Islet of Langerhans (tissue), 1 donor: Measurements from ENCODE around the gene HSD17B2.

Experiments
- FAIRE-seq: peaks from one replicate; lab custom pipeline; 2011; peaks lifted over from hg19 to GRCh38; lab: Jason Lieb, UNC

HSD17B2 gene

GRCh38 chr16:82019535-82019934, 15.5 kb upstream of the HSD17B2 start:
- FAIRE-seq = no peak

DNA sequence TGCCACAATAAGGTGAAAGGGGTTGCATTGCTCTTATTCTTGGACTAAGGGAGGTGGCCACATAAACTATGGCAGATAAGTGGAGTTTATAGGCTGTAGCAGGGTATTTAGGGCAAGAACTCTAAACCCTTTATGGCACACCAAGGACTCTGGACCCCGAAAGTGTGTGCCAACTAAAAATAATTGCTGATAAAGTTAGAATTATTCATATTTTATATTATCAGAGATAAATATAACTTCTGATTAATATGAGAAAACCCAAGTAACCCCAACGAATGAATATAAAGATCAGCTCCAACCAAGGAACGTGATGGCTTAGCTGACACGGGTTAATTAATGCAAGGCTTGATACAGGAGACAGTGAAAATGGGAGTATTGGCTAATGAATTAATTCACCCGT, 15.0 kb upstream of the HSD17B2 start:
- FAIRE-seq = no peak

DNA sequence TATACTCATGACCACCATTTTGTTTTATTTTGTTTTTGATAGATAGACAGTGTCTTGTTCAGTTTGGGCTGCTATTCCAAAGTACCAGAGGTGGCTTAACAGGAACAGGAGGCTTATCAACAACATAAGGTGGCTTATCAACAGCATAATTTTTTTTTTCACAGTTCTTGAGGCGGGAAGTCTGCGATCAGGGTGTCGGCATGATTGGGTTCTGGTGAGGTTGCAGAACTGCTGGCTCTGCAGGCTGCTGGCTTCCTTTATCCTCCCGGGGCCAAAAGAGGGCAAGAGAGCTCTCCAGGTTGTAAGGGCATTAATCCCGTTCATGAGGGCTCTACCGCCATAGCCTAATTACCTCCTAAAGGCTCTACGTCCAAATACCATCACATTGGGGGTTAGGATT, 11.8 kb upstream of the HSD17B2 start:
- no peak for FAIRE-seq

GRCh38 chr16:82024316-82024715, 10.7 kb upstream of the HSD17B2 start:
- no peak for FAIRE-seq

GRCh38 chr16:82024883-82025282, 10.2 kb upstream of the HSD17B2 start:
- FAIRE-seq = no peak

DNA sequence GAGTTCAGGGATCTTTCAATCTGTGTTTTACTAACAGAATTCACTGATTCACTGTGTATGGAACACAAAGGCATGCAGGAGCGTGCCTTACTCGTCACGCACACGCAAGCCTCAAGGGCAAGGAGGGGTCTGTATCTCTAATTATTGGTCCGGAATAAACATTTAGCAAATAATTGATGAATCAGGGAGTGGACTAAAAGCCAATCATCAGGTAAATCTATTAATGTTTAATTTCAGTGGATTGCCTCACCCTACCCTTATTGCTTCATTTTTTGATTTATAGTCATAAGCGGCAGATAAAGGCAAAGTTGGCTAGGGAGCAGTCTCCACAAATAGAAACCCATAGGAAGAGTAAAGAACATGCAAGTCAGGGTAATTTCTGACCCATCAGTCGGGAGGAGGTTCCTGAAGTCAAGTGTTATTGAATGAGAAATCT, 7.4 kb upstream of the HSD17B2 start:
- FAIRE-seq = no peak

- FAIRE-seq = no peak
Measured at GRCh38 chr16:82031116-82032084, 3.7 kb upstream of the HSD17B2 start.

- no peak for FAIRE-seq
Measured at GRCh38 chr16:82033006-82033405, 2.0 kb upstream of the HSD17B2 start.

GRCh38 chr16:82033683-82034300, 1.3 kb upstream of the HSD17B2 start:
- no peak for FAIRE-seq

- no peak for FAIRE-seq
Measured at GRCh38 chr16:82037251-82037650, 2.2 kb downstream of the HSD17B2 start.

GRCh38 chr16:82037666-82038065, 2.6 kb downstream of the HSD17B2 start:
- FAIRE-seq = no peak

DNA sequence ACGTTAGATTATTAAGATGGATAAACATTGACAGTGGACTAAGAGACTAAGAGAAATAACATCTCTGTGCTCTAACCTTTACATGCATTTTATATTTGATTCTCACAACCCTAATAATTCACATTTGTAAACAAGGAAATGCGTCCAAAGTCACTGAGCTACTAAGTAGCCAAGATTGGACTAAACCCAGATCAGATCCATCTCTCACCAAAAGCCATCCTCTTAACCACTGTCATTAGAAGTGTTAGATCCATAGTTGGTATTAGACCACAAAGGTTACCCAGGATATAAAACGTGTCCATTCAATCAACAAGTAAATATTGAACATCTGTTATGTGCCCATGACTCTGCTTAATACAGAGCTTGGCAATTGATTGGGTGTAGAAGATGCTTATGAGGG, 5.2 kb downstream of the HSD17B2 start:
- no peak for FAIRE-seq

DNA sequence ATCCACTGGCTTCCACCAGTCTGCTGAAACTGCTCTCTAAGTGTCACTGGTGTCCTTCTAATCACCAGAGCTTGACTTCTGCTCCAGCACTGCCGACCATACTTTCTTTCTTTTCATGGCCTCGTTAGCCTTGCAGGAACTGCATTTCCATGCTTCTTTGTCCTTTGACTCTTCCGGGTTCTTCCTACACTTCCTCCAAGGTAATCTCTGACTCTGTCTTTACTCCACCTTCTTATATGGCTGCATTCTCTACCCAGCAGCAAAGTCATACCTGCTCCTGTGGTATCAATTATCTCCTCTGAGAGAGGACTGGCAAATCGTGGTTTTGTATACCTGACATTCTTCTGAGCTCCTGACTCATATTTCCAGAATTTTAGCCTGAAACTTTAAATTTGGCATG, 6.5 kb downstream of the HSD17B2 start:
- FAIRE-seq = no peak

DNA sequence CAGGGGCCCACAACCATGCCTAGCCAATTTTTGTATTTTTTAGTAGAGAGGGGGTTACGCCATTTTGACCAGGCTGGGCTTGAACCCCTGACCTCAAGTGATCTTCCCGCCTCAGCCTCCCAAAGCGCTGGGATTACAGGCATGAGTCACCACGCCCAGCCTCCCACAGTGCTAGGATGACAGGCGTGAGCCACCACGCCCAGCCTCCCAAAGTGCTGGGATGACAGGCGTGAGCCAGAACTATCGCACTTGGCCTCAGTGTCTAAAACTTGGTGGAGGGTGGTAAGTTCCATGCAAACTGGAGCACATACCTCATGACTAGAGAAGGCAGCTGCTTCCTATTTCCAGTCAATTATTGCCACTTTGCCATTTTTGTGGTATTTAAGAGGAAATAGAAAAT, 7.1 kb downstream of the HSD17B2 start:
- no peak for FAIRE-seq

- no peak for FAIRE-seq
Measured at GRCh38 chr16:82042846-82043245, 7.8 kb downstream of the HSD17B2 start.

DNA sequence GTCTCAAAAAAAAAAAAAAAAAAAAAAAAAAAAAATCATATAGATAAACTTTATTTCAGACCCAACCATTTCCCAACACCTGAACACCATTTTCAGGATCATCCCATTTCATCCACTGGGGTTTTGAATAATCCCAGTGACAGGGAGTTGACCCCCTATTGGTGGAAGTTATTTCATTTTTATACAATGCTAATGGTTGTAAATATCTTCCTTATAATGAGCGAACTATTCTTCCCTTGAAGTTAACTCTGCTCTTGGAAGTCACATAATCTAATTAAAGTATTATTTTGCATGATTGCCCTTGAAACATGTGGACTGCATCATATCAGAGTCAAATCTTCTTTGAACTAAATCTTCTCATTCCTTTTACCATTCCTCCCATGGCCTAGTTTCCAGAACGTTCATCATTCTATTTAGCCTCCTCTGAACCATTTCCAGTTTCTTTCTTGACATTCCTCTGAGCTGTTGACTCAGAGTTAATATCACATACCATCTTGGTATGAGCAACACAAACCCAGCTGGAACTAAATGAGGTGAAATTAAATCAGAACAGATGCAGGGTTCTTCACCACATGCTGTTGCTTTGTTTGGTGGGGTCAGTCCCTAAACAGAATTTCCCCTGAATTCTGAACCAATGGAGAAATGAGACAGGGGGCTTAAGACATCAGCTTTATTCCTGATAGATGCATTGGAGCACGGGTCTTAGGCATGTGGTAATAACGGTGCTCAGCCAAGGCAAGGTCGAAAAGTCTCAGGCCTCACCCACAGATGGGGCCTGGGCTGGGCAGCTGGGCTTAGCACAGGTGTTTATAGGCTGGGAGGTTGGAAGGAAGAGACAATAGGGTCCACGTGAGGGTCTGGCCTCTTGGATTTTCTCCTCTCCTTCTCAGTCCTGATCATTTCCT, 8.9 kb downstream of the HSD17B2 start:
- no peak for FAIRE-seq

DNA sequence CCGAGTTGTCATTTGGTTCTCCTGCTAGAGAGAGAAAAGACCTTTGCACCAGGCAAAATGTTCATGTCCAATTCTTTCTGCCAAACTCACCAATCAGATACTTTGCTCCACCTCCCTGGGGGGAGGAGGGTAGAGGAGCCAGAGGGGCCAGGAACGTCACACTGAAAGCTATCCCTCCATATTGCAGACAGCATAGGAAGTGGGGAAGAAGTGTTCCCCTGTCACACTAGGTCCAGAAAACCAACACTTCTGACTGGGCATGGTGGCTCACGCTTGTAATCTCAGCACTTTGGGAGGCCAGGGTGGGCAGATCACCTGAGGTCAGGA, 9.5 kb downstream of the HSD17B2 start:
- FAIRE-seq = no peak

DNA sequence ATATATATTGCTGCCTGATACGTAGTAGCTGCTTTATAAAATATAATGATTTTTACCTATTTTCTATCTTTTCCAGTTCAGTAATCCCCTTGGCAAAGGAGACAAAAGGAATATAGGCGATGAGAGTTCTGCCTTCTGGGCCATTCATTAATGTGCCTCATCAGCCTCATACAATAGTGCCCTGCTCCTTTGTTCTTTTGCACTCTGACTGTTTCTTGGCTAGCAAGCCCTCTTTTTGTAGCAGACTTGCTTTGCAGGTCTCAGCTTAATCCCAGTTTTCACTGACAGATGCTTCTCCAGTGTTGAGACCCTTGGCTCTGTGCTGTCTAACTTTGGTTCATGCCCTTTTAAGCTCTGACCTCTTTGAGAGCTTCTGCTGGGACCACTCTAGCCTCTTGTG, 10.4 kb downstream of the HSD17B2 start:
- FAIRE-seq = no peak

DNA sequence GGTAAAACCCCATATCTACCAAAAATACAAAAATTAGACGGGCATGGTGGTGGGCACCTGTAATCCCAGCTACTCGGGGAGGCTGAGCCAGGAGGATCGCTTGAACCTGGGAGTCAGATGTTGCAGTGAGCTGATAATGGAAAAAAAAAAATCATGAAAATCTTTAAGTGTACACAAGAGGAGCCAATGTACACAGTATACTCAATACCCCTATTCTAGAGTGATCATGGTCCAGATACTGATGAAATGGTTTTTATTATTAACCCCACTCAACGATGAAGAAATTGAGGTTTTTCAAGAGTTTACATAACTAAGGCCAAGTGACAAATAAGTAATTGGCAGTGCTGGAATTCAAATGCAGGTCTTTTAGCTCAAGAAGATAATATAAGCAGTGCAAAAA, 11.5 kb downstream of the HSD17B2 start:
- FAIRE-seq = no peak

- FAIRE-seq = no peak
Measured at GRCh38 chr16:82046941-82047340, 11.9 kb downstream of the HSD17B2 start.

DNA sequence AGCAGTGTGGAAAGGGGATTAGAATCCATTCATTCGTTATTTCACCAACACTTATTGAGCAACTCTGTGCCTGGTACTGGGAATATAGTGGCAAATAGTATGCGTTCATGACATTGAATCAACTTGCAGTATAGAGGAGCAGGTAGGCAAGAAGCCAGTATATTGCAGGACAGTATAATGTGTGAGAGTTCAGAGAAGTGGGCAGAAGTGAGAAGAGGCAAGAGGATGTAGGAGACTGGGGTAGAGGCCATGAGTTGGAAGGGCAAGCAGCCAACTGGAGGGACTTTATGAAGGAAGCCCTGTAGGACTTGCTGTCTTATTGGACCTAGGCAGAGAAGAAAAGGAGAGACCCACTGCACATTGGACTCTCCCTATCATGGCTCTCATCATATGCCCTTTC, 12.3 kb downstream of the HSD17B2 start:
- FAIRE-seq = no peak

DNA sequence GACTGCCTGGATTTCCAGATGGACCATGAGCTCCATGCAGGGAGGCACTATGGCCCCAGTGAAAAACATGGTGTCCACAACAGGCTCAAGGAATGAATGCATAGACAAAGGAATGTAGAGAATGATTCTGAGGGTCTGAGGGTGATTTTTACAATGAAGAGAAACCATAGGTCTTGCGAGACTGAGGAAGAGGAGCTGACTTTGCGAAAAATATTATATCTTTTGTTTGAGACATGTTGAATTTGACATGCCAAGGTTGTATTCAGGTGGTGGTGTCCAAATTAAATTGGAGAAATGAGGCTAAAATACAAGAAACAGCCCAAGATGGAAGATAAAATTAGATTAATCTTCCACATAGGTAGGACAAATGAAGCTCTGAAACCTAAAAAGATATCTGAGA, 12.7 kb downstream of the HSD17B2 start:
- no peak for FAIRE-seq

DNA sequence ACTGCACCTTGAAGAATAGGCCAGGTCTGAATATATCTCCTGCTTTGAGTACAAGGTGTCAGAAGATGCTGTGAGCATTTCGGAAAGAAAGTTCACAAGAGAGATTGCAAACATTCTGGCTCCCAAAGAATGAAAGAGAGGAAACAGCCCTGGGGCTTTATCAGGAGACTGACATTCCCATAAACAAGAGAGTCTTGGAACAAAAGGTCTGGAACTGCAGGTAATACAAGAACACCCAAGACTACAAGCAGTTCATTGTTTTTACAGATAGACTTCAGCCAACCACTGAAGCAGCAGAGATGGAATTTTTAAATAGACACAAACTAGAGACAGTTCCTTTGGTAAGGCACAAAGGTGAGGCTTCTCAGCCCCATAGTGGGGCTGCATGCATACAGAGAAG, 14.4 kb downstream of the HSD17B2 start:
- no peak for FAIRE-seq
